BE2C (cell line): ENCODE measurements around the gene STAC2.

ENCODE experiments used
- DNase-seq: peaks from one replicate; pipeline ENCODE4 v3.0.0-alpha.2; 2020
- H3K27me3 ChIP-seq: fragments of 250-450 bp; sonication (Bioruptor Pico); 2 replicates; pipeline ENCODE4 v1.5.1; 2020; ENCODE audit warnings: mild to moderate bottlenecking
- H3K36me3 ChIP-seq: fragments of 250-450 bp; sonication (Bioruptor Pico); 2 replicates; pipeline ENCODE4 v1.5.1; 2020; ENCODE audit warnings: mild to moderate bottlenecking
- H3K4me1 ChIP-seq: fragments of 250-450 bp; sonication (Bioruptor Pico); 2 replicates; pipeline ENCODE4 v1.5.1; 2020
- H3K4me3 ChIP-seq: 2 replicates; pipeline ENCODE4 v1.5.1; 2011; ENCODE audit warnings: low read depth, low read length
- H3K9me3 ChIP-seq: fragments of 250-450 bp; sonication (Bioruptor Pico); 2 replicates; pipeline ENCODE4 v1.5.1; 2020
- TF ChIP-seq, protein P1 (sequence below): IDR thresholded peaks from 2 replicates; pipeline ENCODE4 v1.5.1; 2012; ENCODE audit warnings: mild to moderate bottlenecking, low read depth, low read length

The STAC2 gene

DNA sequence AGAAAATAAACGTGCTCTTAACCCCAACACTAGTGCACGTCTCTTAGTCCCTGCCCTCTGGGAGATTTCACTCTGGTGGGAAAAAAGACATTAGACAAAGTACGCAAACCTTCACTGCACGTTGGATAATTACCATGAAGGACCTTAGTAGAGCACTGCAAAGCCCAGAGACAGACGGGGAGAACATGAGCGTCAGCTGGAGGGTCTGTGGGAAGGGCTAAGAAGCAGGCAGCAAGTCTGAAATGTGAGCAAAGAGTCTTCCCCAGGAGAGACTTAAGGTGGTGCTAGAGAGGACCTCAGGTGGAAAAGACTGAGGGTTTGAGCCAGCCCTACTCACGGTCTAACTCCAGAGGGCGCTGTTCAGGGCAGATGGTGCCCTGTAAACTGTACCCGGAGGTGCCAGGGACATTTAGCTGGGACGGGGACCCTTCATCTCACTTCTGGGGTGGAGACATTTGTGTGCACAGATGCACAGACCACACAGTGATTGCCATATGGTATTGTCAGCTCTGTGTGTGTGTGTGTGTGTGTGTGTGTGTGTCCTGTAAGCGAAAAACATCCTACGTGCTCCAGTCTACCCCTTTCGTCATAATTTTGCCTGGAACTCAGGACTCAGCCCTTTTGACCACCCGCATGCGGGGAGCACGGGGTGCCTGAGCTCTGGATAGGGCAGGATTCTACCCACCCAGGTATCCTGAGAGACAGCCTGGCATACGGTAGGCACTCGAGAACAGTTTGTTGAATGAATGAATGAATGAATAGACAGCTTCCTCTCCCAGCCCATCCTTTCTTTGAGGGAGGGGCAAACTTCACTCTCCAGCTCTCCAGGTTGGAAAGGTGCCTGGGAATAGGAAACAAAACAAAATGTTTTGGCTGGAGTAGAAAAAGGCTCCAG is 10.1 kb upstream of the STAC2 start:
- peak; percentile 52 for DNase-seq
- H3K27me3 ChIP-seq: no peaks in the 10 kb centered on the region
- no peaks in the 10 kb centered on the region for H3K9me3 ChIP-seq
- TF ChIP-seq, protein P1, sequence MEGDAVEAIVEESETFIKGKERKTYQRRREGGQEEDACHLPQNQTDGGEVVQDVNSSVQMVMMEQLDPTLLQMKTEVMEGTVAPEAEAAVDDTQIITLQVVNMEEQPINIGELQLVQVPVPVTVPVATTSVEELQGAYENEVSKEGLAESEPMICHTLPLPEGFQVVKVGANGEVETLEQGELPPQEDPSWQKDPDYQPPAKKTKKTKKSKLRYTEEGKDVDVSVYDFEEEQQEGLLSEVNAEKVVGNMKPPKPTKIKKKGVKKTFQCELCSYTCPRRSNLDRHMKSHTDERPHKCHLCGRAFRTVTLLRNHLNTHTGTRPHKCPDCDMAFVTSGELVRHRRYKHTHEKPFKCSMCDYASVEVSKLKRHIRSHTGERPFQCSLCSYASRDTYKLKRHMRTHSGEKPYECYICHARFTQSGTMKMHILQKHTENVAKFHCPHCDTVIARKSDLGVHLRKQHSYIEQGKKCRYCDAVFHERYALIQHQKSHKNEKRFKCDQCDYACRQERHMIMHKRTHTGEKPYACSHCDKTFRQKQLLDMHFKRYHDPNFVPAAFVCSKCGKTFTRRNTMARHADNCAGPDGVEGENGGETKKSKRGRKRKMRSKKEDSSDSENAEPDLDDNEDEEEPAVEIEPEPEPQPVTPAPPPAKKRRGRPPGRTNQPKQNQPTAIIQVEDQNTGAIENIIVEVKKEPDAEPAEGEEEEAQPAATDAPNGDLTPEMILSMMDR: peak; percentile 87
- H3K36me3 ChIP-seq: no peaks in the 10 kb centered on the region
- H3K4me3 ChIP-seq: no peak overlapping the region
- peaks cover 14% of the 10 kb centered on the region for H3K4me1 ChIP-seq

DNA sequence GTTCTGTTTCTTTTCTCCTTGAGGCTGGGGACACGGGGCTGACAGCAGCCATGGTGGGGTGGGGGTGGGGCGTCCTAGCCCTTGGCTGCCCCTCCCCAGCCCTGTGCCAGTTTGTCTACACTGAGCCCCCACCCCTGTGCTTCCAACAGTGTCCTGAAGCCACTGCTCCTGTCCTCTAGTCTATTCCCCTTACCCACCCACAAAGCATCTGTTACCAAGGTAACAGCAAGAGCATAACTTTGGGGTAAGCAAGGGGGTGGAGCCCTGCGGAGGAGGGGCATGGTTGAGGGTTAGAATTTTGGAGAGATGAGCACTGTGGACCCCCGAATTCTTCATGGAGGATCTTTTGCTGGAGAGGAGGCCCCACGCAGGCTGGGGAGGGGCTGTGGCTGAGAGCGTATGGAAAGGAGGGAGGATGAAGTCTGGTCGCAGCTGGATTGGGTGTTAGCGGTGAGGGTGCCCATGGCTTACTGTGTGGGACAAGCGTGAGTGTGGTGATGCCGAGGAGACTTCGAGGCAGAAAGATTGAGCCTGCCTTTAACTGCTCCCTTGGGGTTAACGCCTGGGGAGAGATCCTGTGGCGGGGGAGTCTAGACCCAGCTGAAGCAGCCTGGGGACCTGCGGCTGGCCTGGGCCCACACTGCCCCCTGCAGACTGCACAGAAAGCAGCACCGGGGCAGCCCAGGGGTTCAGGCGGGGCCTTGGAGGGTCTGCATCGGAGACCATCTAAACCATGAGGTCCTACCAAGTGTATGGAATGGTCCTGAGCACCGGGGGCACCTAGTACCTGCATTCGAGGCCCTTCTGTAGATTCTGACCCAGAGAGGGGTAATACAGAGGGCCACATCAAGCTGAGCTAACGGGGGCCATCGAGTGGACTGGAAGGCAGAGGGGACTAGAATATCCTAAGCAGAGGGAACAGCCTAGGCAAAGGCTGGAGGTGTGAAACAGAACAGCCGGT is 6.1 kb upstream of the STAC2 start:
- Histone ChIP-seq H3K36me3 (no peaks in the 10 kb centered on the region), H3K9me3 (no peaks in the 10 kb centered on the region), H3K27me3 (no peaks in the 10 kb centered on the region), H3K4me3 (peak overlapping the region; percentile 56), H3K4me1 (peaks cover 23% of the 10 kb centered on the region)
- TF ChIP-seq, protein P1: peak; percentile 89
- peak; percentile 84 for DNase-seq

DNA sequence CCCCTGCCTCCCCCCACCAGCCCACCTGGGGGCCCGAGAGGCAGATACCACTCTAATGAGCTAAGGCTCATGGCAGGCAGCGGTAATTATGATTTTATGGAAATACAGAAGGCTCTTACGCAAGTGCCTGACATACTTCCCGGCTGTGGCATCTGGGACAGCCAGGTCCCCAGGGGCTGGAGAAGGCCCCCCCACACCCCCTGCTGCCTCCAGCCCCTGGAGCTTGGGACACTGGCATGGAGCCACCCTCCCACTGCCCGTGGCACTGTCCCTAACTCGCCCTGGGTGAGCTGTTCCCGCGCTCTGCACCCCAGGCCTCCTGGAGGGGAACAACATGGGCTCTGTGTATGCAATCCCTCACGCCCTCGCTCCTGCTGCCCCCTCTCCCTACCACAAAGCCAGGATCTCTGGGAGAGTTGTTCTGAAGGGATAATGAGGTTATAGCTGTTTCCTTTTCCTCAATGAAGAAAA is 5.4 kb upstream of the STAC2 start:
- TF ChIP-seq, protein P1: no peak
- no peaks in the 10 kb centered on the region for H3K36me3 ChIP-seq
- no peaks in the 10 kb centered on the region for H3K27me3 ChIP-seq
- peaks cover 23% of the 10 kb centered on the region for H3K4me1 ChIP-seq
- DNase-seq: peak; percentile 50
- H3K4me3 ChIP-seq: peak overlapping the region; percentile 56
- no peaks in the 10 kb centered on the region for H3K9me3 ChIP-seq

DNA sequence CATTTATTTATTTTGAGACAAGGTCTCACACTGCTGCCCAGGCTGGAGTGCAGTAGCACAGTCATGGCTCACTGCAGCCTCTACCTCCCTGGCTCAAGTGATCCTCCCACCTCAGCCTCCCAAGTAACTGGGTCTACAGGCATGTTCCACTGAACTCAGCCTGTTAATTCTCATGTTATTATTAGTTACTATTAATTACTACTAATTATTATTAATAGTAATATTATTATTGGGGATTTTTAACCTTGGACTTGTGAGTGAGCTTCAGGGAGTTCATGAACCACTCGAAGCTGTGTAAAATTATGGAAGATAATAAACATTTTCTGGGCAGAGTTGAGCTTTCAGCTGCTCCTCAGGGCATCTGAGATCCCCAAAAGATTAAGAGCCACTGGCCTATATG is 4.6 kb upstream of the STAC2 start:
- Histone ChIP-seq H3K9me3 (no peaks in the 10 kb centered on the region), H3K27me3 (peaks cover 3% of the 10 kb centered on the region), H3K4me1 (peaks cover 23% of the 10 kb centered on the region), H3K4me3 (no peak overlapping the region; the same call in 1 of the 2 replicates), H3K36me3 (no peaks in the 10 kb centered on the region)
- DNase-seq: no peak
- TF ChIP-seq, protein P1: no peak

DNA sequence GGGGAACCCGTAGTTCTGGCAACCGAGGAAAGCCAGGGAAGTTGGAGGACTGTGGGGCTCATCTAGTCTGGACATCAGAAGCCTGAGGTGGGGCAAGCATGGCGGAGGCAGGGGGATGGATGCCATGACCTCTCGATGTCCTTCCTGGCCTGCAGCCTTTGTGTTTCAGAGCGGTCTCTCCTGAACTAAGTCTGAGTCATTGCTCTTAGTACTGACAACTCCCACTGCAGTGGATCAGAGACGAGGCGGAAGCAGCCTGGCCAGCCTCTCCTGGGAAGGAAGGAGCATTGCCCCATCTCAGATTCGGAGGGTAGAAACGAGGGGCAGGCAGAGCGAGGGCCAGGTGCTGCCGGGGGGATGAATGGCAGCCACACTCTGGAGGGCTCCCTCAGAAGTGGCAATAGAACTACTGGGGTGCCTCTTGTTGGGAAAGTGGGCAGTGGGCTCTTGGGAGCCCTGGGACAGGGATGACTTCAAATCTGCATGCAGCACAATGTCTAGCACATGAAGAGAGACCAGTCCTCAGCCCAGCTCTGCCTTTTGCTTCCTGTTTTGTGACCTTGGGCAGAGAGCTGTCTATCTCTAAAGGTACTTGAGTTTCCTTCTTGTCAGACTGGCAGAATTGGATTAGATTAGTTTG is 3.6 kb upstream of the STAC2 start:
- Histone ChIP-seq H3K36me3 (no peaks in the 10 kb centered on the region), H3K27me3 (peaks cover 12% of the 10 kb centered on the region), H3K9me3 (no peaks in the 10 kb centered on the region), H3K4me1 (peaks cover 23% of the 10 kb centered on the region), H3K4me3 (no peak overlapping the region)
- TF ChIP-seq, protein P1: no peak
- DNase-seq: no peak
